HG03135 (cell line): ENCODE results near the gene MAP1LC3B.

Experiments used
- ATAC-seq: cut with Tn5 transposase; IDR thresholded peaks from one replicate; pipeline ENCODE4 v1.9.1; 2021; ENCODE audit warnings: mild to moderate bottlenecking, moderate library complexity; ENCODE audit not compliant: unreplicated experiment

MAP1LC3B gene

GRCh38 chr16:87425941-87426340 lies 33.8 kb downstream of the MAP1LC3B start:
- no peak for ATAC-seq

GRCh38 chr16:87426423-87427215 lies 34.5 kb downstream of the MAP1LC3B start:
- no peak for ATAC-seq

- no peak for ATAC-seq
Observed at GRCh38 chr16:87431926-87432325, 39.8 kb downstream of the MAP1LC3B start.

GRCh38 chr16:87432330-87432915 lies 40.3 kb downstream of the MAP1LC3B start:
- ATAC-seq = no peak

GRCh38 chr16:87434146-87434667 lies 42.1 kb downstream of the MAP1LC3B start:
- ATAC-seq = no peak

GRCh38 chr16:87435372-87436224 lies 43.5 kb downstream of the MAP1LC3B start:
- no peak for ATAC-seq

- no peak for ATAC-seq
Observed at GRCh38 chr16:87436225-87437172, 44.4 kb downstream of the MAP1LC3B start.

GRCh38 chr16:87437327-87437726 lies 45.2 kb downstream of the MAP1LC3B start:
- ATAC-seq = no peak

- ATAC-seq = no peak
Observed at GRCh38 chr16:87437911-87438610, 45.9 kb downstream of the MAP1LC3B start.

- no peak for ATAC-seq
Observed at GRCh38 chr16:87438611-87438985, 46.5 kb downstream of the MAP1LC3B start.

- ATAC-seq = no peak
Observed at GRCh38 chr16:87439926-87440325, 47.8 kb downstream of the MAP1LC3B start.

GRCh38 chr16:87441886-87442580 lies 49.9 kb downstream of the MAP1LC3B start:
- no peak for ATAC-seq

- no peak for ATAC-seq
Observed at GRCh38 chr16:87442581-87442966, 50.4 kb downstream of the MAP1LC3B start.

- ATAC-seq = no peak
Observed at GRCh38 chr16:87443016-87443415, 50.9 kb downstream of the MAP1LC3B start.

GRCh38 chr16:87443964-87444363 lies 51.8 kb downstream of the MAP1LC3B start:
- no peak for ATAC-seq

GRCh38 chr16:87445486-87445885 lies 53.4 kb downstream of the MAP1LC3B start:
- no peak for ATAC-seq

GRCh38 chr16:87446479-87446878 lies 54.3 kb downstream of the MAP1LC3B start:
- no peak for ATAC-seq

- no peak for ATAC-seq
Observed at GRCh38 chr16:87447323-87447722, 55.2 kb downstream of the MAP1LC3B start.

- no peak for ATAC-seq
Observed at GRCh38 chr16:87448866-87449265, 56.7 kb downstream of the MAP1LC3B start.
